HepG2 (cell line): ENCODE measurements around the gene NXF3. TPM values are rescaled to one million over a fixed set of nuclear protein-coding genes. Genes with fewer than 3 reads are reported as not detected.

Experiments
- ATAC-seq: fragments of 200-7000 bp; cut with Tn5 transposase; 3 replicates; pipeline ENCODE4 v1.9.1; 2020; ENCODE audit warnings: mild to moderate bottlenecking, moderate library complexity
- BruUV-seq: library from RNA; stranded (reverse); fragments of 400-500 nt; replicated peaks from 2 replicates; lab custom pipeline; 2021; lab: Mats Ljungman, UMichigan
- CTCF ChIA-PET: fragments of 300-600 bp; formaldehyde crosslinking; extraction: SDS; loops from one replicate; lab custom pipeline; 2021; ENCODE audit warnings: low total read pairs, inconsistent platforms, low intra/inter-chr PET ratio; lab: Yijun Ruan, JAX
- POLR2A ChIA-PET: fragments of 350-600 bp; sonication (Branson Sonifier 250); formaldehyde crosslinking; loops from one replicate; lab custom pipeline; 2020; ENCODE audit warnings: antibody characterized with exemption, inconsistent platforms; lab: Yijun Ruan, JAX
- DNase-seq: peaks from one replicate; pipeline ENCODE4 v3.0.0-alpha.2; 2015; ENCODE audit warnings: low spot score
- FAIRE-seq: peaks from 3 replicates; lab custom pipeline; 2011; peaks lifted over from hg19 to GRCh38; lab: Jason Lieb, UNC
- H2AFZ ChIP-seq: one replicate; pipeline ENCODE4 v1.6.1; 2011; ENCODE audit warnings: low read length, inconsistent platforms
- H3K27ac ChIP-seq: fragments of 300-600 bp; 3 replicates; pipeline ENCODE4 v1.8.0; 2011; ENCODE audit warnings: mixed run types, mild to moderate bottlenecking, mixed read lengths, low read length, inconsistent platforms; ENCODE audit not compliant: insufficient read depth; ENCODE audit errors: extremely low read length
- H3K27me3 ChIP-seq, 2 experiments: fragments of 200-600 bp in 1 of 2; 2 replicates in 1 of 2; 3 replicates in 1 of 2; pipeline versions ENCODE4 v1.6.0 to v1.8.0; 2011; ENCODE audit warnings: low read length in 2 of 2, mild to moderate bottlenecking in 2 of 2, moderate library complexity in 2 of 2, inconsistent platforms in 1 of 2; ENCODE audit not compliant: insufficient read depth in 2 of 2, control insufficient read depth in 1 of 2
- H3K36me3 ChIP-seq, 2 experiments: fragments of 200-600 bp in 1 of 2; replicated peaks in 1 of 2; 2 replicates in 1 of 2; 3 replicates in 1 of 2; pipeline versions ENCODE4 v1.5.1 to v1.8.0; 2011; ENCODE audit warnings: low read length in 2 of 2, inconsistent platforms in 1 of 2; ENCODE audit not compliant: insufficient read depth in 2 of 2, control insufficient read depth in 1 of 2
- H3K4me1 ChIP-seq: 2 replicates; pipeline ENCODE4 v1.5.1; 2012; ENCODE audit warnings: low read length, inconsistent platforms; ENCODE audit not compliant: insufficient read depth
- H3K4me2 ChIP-seq: 2 replicates; pipeline ENCODE4 v1.6.0; 2011; ENCODE audit warnings: low read depth, low read length, inconsistent platforms
- H3K4me3 ChIP-seq, 3 experiments: fragments of 200-600 bp in 1 of 3; sonication (generic), shearing (Covaris generic) in 1 of 3; replicated peaks in 1 of 3; 2 replicates each; pipeline ENCODE4 v1.5.1; 2011 to 2016; ENCODE audit warnings: low read length in 3 of 3, inconsistent platforms in 2 of 3, low read depth in 2 of 3, mild to moderate bottlenecking in 2 of 3, control low read depth in 1 of 3, mixed read lengths in 1 of 3; ENCODE audit not compliant: insufficient read depth in 1 of 3
- H3K79me2 ChIP-seq: one replicate; pipeline ENCODE4 v1.6.1; 2011; ENCODE audit warnings: low read length, inconsistent platforms; ENCODE audit not compliant: insufficient read depth
- H3K9ac ChIP-seq: 2 replicates; pipeline ENCODE4 v1.6.0; 2011; ENCODE audit warnings: mild to moderate bottlenecking, low read depth, low read length, inconsistent platforms; ENCODE audit not compliant: insufficient read depth
- H3K9me3 ChIP-seq: 2 replicates; pipeline ENCODE4 v1.5.1; 2012; ENCODE audit warnings: mild to moderate bottlenecking, low read length
- H4K20me1 ChIP-seq: 2 replicates; pipeline ENCODE4 v1.6.0; 2011; ENCODE audit warnings: inconsistent platforms, mild to moderate bottlenecking, low read length, moderate library complexity; ENCODE audit not compliant: insufficient read depth
- HDAC1 ChIP-seq: sonication (generic); formaldehyde crosslinking; IDR thresholded peaks from 2 replicates; pipeline ENCODE4 v1.5.1; 2020; ENCODE audit warnings: mild to moderate bottlenecking, missing genetic modification reagents
- HNF4A ChIP-seq: sonication (generic); formaldehyde crosslinking; IDR thresholded peaks from 2 replicates; pipeline ENCODE4 v1.4.0; 2020; ENCODE audit warnings: missing genetic modification reagents
- SRF ChIP-seq: IDR thresholded peaks from 2 replicates; pipeline ENCODE4 v1.6.1; 2011; ENCODE audit warnings: mild to moderate bottlenecking, low read depth, low read length, moderate library complexity
- TAF1 ChIP-seq: sonication (generic); formaldehyde crosslinking; IDR thresholded peaks from 2 replicates; pipeline ENCODE4 v1.4.0; 2020; ENCODE audit warnings: missing genetic modification reagents
- TAF15 ChIP-seq: fragments of 200-400 bp; formaldehyde crosslinking; IDR thresholded peaks from one replicate; pipeline ENCODE4 v1.6.1; 2018; ENCODE audit warnings: mild to moderate bottlenecking, low read depth, low read length; ENCODE audit not compliant: poor library complexity, severe bottlenecking
- ZIK1 ChIP-seq: sonication (generic); formaldehyde crosslinking; IDR thresholded peaks from 2 replicates; pipeline ENCODE4 v1.5.0; 2020; ENCODE audit warnings: mild to moderate bottlenecking, low read depth, missing genetic modification reagents, borderline replicate concordance
- ZNF350 ChIP-seq: sonication (generic); formaldehyde crosslinking; IDR thresholded peaks from 2 replicates; pipeline ENCODE4 v1.4.0; 2020; ENCODE audit warnings: mild to moderate bottlenecking, low read depth, missing genetic modification reagents, borderline replicate concordance
- WGBS: methylation state at CpG from one replicate; pipeline ENCODE4 v1.1.6; 2017; ENCODE audit warnings: low lambda C conversion rate; 5-methylcytosine and 5-hydroxymethylcytosine counted together
- in situ Hi-C: cut with HindIII; loops from 2 replicates; pipeline ENCODE4 v1.10.0; 2017; ENCODE audit warnings: low pct_unique_long_range_greater_than_20kb; ENCODE audit not compliant: extremely low pct_ligation_motif_present
- intact Hi-C: fragments of 100-400 bp; cut with micrococcal nuclease; formaldehyde crosslinking; loops from one replicate; pipeline ENCODE4 v1.10.0; 2022; ENCODE audit not compliant: unreplicated experiment
- polyA plus RNA-seq, 8 experiments: library from polyadenylated mRNA; depleted of rRNA in 3 of 8; stranded (reverse) in 7 of 8; unstranded in 1 of 8; fragments of >200 nt; fragmentation: Illumina TruSeq in 4 of 8; extraction: Trizol in 4 of 8; gene quantifications; 2 replicates each; pipeline versions ENCODE4 v1.2.1 to v1.2.3, GENCODE V29; 2011 to 2016; ENCODE audit warnings: low read depth in 4 of 8, missing spikeins in 1 of 8, mixed read lengths in 1 of 8; ENCODE audit not compliant: insufficient read depth in 1 of 8
- total RNA-seq, 5 experiments: library from RNA; depleted of rRNA; stranded (reverse); fragments of >200 nt; fragmentation: Illumina TruSeq; extraction: Trizol; gene quantifications; 2 replicates each; pipeline ENCODE4 v1.2.3, GENCODE V29; 2016; ENCODE audit warnings: low read depth in 1 of 5
- TF ChIP-seq, protein P1 (sequence below), 2 experiments: IDR thresholded peaks; 2 replicates each; pipeline ENCODE4 v1.6.1; 2011 to 2012; ENCODE audit warnings: low read length in 2 of 2, borderline replicate concordance in 1 of 2, low read depth in 1 of 2, mild to moderate bottlenecking in 1 of 2, moderate library complexity in 1 of 2
- TF ChIP-seq, protein P2 (sequence below): sonication (generic); formaldehyde crosslinking; IDR thresholded peaks from 2 replicates; pipeline ENCODE4 v1.4.0; 2020; ENCODE audit warnings: missing genetic modification reagents
- TF ChIP-seq, protein P3 (sequence below): sonication (generic); formaldehyde crosslinking; IDR thresholded peaks from 2 replicates; pipeline ENCODE4 v1.5.1; 2020; ENCODE audit warnings: mild to moderate bottlenecking, missing genetic modification reagents, moderate library complexity
- TF ChIP-seq, protein P4 (sequence below): sonication (generic); IDR thresholded peaks from 2 replicates; pipeline ENCODE4 v1.6.1; 2016; ENCODE audit warnings: low read depth, borderline replicate concordance
- TF ChIP-seq, protein P5 (sequence below): IDR thresholded peaks from 2 replicates; pipeline ENCODE4 v1.6.1; 2012; ENCODE audit warnings: inconsistent platforms

The NXF3 gene
- total and polyA plus RNA-seq, 2 of the 13 experiments (the other 11 are each of a cell fraction or from before 2014, with no cell fraction given) = 0.05 TPM; not detected in 1

DNA sequence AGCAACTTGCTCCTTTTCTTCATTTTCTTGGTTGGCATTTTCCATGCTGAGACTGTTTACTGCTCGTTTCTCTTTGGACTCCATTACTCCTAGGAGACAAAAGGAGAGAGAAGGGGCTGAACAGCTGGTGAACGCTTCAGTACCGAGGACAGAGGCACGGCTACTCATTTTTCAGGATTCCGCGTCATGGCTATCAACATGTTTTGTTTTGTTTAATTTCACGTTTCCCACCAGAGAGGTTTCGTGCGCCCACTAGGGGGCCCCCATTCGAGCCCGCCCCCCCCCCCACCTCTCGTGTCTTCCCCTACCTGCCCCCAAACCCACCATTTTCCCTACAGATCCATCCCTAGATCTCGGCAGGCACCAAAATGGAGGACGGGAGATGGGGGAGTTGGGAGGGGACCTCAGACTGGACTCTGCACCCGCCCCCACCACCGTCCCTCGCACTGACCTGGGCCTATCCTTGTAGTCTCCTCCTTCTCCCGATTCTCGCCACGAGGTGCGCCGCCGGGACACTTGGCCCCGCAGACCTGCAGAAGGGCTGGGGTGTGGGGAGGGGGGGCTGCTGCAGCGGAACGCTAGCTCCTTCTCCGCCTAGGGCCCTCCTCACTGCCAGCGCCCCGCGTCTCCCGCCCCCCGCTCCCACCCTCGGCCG lies 29.6 kb downstream of the NXF3 start:
- DNase-seq = peak; percentile 9
- H3K36me3 ChIP-seq = no peaks in the 10 kb centered on the region
- no peaks in the 10 kb centered on the region for H3K79me2 ChIP-seq
- no peaks in the 10 kb centered on the region for H3K27me3 ChIP-seq
- 27% methylated on average over 11 of the region's 34 CpGs for WGBS
- peak overlapping the region; percentile 57 for H3K4me2 ChIP-seq
- H3K4me1 ChIP-seq = peaks cover under 1% of the 10 kb centered on the region; the same call in 1 of the 2 replicates
- intact Hi-C loops = loop anchor here (2.0 kb wide), 1 partner anchor 69 kb away; no protein-coding TSS in a partner anchor
- peak overlapping the region; percentile 46 for H3K27ac ChIP-seq
- no peak for FAIRE-seq
- no peaks in the 10 kb centered on the region for H4K20me1 ChIP-seq
- BruUV-seq = no TSS peak
- H3K9me3 ChIP-seq = no peaks in the 10 kb centered on the region
- in situ Hi-C loops = no loop called here
- H3K9ac ChIP-seq = peak overlapping the region; percentile 56
- ATAC-seq = peak; percentile 86
- ChIA-PET CTCF (no interaction called here), POLR2A (interaction anchor here (1.0 kb wide), 1 partner anchor 11 kb away, joined by 3 read pairs; no protein-coding TSS in a partner anchor)
- peak overlapping the region; percentile 40 to 64 (median 57); a peak in 4 of 6 replicates for H3K4me3 ChIP-seq
- H2AFZ ChIP-seq = no peak overlapping the region
- no peak for TF ChIP-seq ZIK1 (CRISPR knock-in tag)
- TF ChIP-seq HDAC1 (CRISPR knock-in tag) = 0 out of 2 replicates have a peak, but pooled peaks have one; percentile 18
- TF ChIP-seq HNF4A = peak; percentile 44
- TF ChIP-seq SRF = no peak
- TF ChIP-seq, protein P1, sequence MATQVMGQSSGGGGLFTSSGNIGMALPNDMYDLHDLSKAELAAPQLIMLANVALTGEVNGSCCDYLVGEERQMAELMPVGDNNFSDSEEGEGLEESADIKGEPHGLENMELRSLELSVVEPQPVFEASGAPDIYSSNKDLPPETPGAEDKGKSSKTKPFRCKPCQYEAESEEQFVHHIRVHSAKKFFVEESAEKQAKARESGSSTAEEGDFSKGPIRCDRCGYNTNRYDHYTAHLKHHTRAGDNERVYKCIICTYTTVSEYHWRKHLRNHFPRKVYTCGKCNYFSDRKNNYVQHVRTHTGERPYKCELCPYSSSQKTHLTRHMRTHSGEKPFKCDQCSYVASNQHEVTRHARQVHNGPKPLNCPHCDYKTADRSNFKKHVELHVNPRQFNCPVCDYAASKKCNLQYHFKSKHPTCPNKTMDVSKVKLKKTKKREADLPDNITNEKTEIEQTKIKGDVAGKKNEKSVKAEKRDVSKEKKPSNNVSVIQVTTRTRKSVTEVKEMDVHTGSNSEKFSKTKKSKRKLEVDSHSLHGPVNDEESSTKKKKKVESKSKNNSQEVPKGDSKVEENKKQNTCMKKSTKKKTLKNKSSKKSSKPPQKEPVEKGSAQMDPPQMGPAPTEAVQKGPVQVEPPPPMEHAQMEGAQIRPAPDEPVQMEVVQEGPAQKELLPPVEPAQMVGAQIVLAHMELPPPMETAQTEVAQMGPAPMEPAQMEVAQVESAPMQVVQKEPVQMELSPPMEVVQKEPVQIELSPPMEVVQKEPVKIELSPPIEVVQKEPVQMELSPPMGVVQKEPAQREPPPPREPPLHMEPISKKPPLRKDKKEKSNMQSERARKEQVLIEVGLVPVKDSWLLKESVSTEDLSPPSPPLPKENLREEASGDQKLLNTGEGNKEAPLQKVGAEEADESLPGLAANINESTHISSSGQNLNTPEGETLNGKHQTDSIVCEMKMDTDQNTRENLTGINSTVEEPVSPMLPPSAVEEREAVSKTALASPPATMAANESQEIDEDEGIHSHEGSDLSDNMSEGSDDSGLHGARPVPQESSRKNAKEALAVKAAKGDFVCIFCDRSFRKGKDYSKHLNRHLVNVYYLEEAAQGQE (IDR thresholded peaks at IDR 0.05; ENCODE audit: borderline replicate concordance in 1 of 2, low read depth in 1 of 2, low read length in 2 of 2) = peak; percentile 59 to 93
- TF ChIP-seq TAF15 = no peak
- TF ChIP-seq TAF1 = peak; percentile 6; the same call in 1 of the 2 replicates
- TF ChIP-seq, protein P2, sequence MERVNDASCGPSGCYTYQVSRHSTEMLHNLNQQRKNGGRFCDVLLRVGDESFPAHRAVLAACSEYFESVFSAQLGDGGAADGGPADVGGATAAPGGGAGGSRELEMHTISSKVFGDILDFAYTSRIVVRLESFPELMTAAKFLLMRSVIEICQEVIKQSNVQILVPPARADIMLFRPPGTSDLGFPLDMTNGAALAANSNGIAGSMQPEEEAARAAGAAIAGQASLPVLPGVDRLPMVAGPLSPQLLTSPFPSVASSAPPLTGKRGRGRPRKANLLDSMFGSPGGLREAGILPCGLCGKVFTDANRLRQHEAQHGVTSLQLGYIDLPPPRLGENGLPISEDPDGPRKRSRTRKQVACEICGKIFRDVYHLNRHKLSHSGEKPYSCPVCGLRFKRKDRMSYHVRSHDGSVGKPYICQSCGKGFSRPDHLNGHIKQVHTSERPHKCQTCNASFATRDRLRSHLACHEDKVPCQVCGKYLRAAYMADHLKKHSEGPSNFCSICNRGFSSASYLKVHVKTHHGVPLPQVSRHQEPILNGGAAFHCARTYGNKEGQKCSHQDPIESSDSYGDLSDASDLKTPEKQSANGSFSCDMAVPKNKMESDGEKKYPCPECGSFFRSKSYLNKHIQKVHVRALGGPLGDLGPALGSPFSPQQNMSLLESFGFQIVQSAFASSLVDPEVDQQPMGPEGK (CRISPR knock-in tag) = peak; percentile 60
- TF ChIP-seq ZNF350 (CRISPR knock-in tag) = no peak
- TF ChIP-seq, protein P3, sequence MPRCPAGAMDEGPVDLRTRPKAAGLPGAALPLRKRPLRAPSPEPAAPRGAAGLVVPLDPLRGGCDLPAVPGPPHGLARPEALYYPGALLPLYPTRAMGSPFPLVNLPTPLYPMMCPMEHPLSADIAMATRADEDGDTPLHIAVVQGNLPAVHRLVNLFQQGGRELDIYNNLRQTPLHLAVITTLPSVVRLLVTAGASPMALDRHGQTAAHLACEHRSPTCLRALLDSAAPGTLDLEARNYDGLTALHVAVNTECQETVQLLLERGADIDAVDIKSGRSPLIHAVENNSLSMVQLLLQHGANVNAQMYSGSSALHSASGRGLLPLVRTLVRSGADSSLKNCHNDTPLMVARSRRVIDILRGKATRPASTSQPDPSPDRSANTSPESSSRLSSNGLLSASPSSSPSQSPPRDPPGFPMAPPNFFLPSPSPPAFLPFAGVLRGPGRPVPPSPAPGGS (CRISPR knock-in tag) = no peak
- TF ChIP-seq, protein P4, sequence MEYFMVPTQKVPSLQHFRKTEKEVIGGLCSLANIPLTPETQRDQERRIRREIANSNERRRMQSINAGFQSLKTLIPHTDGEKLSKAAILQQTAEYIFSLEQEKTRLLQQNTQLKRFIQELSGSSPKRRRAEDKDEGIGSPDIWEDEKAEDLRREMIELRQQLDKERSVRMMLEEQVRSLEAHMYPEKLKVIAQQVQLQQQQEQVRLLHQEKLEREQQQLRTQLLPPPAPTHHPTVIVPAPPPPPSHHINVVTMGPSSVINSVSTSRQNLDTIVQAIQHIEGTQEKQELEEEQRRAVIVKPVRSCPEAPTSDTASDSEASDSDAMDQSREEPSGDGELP = peak; percentile 50; the same call in 1 of the 2 replicates
- TF ChIP-seq, protein P5, sequence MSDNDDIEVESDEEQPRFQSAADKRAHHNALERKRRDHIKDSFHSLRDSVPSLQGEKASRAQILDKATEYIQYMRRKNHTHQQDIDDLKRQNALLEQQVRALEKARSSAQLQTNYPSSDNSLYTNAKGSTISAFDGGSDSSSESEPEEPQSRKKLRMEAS = 0 out of 2 replicates have a peak, but pooled peaks have one; percentile 22
